Astrocyte of the cerebellum (primary cell): Measurements from ENCODE around the gene INPP5D.
A peak's percentile ranks its signal among the peaks of the same experiment; 100 is the strongest.
"Not testable (repeated sequence)": the region's sequence is repeated elsewhere in the genome, so short reads cannot be mapped to it uniquely, and the experiment has no call there.

ENCODE experiments used
- DNase-seq: peaks from one replicate; pipeline ENCODE4 v3.0.0-alpha.2; 2011; ENCODE audit warnings: low read depth
- H3K4me3 ChIP-seq: 2 replicates; pipeline ENCODE4 v1.5.1; 2011; ENCODE audit warnings: mild to moderate bottlenecking, low read depth, low read length, moderate library complexity
- CTCF ChIP-seq: IDR thresholded peaks from 2 replicates; pipeline ENCODE4 v1.5.1; 2012; ENCODE audit warnings: low read length, low read depth, moderate library complexity, mild to moderate bottlenecking; ENCODE audit errors: missing control alignments
- in situ Hi-C: cut with HindIII; loops from 2 replicates; pipeline ENCODE4 v1.10.0; 2017; ENCODE audit warnings: low sequenced_read_pairs

INPP5D gene

GRCh38 chr2:233047206-233047605 lies 12.9 kb upstream of the INPP5D start:
- in situ Hi-C loops = no loop called here
- H3K4me3 ChIP-seq = no peak overlapping the region
- DNase-seq = no peak
- TF ChIP-seq CTCF = no peak

- in situ Hi-C loops = no loop called here
- DNase-seq = no peak
- no peak for TF ChIP-seq CTCF
- no peak overlapping the region for H3K4me3 ChIP-seq
Observed at GRCh38 chr2:233047667-233048066, 12.5 kb upstream of the INPP5D start.

- DNase-seq = no peak
- no peak for TF ChIP-seq CTCF
- no peak overlapping the region for H3K4me3 ChIP-seq
- in situ Hi-C loops = no loop called here
Observed at GRCh38 chr2:233048569-233049193, 11.5 kb upstream of the INPP5D start.

GRCh38 chr2:233049194-233049761 lies 10.9 kb upstream of the INPP5D start:
- in situ Hi-C loops = no loop called here
- no peak for TF ChIP-seq CTCF
- H3K4me3 ChIP-seq = no peak overlapping the region
- peak; percentile 26 for DNase-seq

GRCh38 chr2:233051241-233052149 lies 8.6 kb upstream of the INPP5D start:
- in situ Hi-C loops = no loop called here
- H3K4me3 ChIP-seq = no peak overlapping the region
- TF ChIP-seq CTCF = no peak
- DNase-seq = peak; percentile 72

GRCh38 chr2:233052517-233052916 lies 7.6 kb upstream of the INPP5D start:
- DNase-seq, H3K4me3 ChIP-seq, in situ Hi-C loops: not testable (repeated sequence)
